NOMO-1 (cell line): ENCODE measurements around the gene CYB5R3.
A peak's percentile ranks its signal among the peaks of the same experiment; 100 is the strongest.

Experiments used
- DNase-seq, 2 experiments: peaks; one replicate each; lab custom pipeline; 2025; ENCODE audit not compliant: unreplicated experiment in 2 of 2; lab: John Stamatoyannopoulos, UW

Gene CYB5R3

GRCh38 chr22:42646569-42647525, 2.3 kb downstream of the CYB5R3 start:
- no peak for DNase-seq

DNA sequence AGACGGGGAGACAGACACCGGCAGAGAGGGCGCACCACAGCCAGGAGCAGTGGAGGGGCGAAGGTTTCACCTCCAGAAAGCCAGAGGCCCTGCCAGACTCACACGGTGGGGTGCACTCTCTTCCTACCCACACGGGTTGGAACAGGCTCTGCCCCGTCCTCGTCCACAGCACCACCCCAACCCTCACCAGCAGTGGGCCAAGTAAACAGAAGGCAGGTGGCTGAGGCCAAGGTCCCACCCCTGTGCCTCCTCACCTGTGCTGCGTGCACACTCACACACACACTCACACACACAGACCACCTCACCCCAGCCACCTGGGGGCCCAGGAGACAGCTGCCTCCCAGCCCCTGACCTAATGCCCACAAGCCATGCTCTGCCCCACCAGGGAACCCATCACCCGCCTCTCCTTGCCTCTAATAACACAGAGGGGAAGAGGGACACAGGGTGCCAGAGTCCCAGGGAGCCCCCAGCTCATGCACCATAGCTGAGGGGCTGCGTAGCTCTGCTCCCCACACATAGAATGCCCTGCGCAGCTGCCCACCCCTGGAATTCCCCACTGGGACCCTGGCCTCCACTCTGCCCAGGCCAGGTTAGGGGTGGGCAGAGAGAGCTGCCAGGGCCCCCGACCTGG, 3.1 kb downstream of the CYB5R3 start:
- DNase-seq = no peak

DNA sequence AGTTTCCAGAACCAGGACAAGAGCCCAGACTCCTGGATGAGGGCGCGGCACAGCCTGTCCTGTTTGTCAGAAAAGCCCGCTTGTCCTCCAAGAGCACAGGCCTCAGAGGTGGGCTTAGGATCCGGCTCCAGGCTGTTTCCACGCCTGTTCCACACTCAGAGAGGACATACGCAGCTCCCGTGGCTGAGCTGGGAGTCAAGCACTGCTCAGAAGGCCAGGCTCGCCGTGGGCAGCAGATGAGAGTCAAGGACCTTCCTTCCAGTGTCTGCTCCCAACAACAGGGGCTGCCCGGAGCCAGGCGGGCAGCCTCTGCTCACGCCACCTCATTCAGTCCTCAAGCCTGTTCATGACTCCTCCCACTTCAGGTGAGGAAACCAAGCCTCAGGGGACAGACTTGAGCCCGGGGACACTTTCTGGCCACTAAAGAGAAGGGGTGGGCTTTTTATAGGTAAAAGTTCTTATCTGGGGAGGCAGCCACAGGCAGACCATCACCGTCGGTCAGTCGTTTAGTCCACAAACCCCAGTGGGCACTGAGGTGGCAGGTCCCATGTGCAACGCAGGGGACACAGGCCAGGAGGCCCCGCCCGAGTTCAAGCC, 3.8 kb downstream of the CYB5R3 start:
- DNase-seq = no peak

GRCh38 chr22:42644422-42645340, 4.5 kb downstream of the CYB5R3 start:
- DNase-seq = no peak

GRCh38 chr22:42643634-42644421, 5.4 kb downstream of the CYB5R3 start:
- no peak for DNase-seq

DNA sequence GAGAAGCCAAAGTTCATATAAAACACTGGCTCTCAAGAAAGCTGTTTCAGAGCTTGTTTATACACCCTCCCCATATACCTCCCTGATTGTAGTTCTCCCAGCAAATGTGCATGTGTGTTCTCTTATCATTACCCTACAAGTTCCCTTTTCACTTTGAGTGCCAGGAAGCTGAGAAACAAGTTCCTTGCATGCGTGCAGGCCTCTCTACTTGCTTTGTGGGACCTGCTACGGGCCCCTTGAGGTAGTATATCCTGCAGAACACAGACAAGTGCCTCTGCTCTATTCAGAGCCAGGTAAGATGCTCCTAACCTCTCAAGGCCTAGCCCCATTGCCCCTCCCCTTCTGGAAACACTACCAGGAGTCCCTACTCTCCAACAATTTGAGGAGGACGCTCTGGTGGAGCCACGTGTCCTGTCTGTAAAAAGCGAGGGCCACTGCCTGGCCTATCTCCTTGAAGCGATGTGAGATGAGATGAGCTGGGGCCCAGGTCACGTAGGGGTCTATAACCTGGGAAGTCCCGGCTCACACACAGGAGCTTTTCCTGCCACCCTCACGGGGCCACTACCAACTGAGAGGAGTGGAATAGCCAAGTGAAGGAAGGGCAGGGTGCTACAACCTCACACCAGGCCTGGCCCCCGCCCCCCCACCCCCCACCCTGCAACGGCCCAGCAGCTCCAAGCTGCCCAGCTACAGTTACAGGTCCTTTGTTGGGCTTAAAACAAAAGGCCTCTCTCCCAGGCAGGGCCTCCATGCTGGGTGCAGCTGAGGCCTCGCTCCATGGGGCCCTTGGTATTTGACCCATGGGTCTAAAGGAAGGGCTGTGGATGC, 6.2 kb downstream of the CYB5R3 start:
- DNase-seq = peak; percentile 55

DNA sequence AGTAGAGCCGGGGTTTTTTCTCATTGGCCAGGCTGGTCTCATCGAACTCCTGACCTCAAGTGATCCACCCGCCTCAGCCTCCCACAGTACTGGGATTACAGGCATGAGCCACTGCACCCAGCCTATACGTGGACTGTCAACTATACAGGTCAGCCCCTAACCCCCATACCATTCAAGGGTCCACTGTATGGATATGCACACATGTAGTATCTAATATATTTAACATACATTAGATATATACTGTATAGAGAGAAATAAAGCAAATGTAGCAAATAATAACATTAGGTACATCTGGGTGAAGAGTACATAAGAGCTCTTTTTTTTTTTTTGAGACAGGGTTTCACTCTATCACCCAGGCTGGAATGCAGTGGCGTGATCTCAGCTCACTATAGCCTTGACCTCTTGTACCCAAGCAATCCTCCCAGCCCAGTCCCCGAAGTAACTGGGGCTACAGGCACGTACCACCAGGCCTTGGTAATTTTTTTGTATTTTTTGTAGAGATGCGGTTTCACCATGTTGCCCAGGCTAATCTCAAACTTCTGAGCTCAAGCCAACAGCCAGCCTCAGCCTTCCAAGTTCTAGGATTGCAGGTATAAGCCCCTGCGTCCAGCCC, 7.3 kb downstream of the CYB5R3 start:
- DNase-seq = no peak

DNA sequence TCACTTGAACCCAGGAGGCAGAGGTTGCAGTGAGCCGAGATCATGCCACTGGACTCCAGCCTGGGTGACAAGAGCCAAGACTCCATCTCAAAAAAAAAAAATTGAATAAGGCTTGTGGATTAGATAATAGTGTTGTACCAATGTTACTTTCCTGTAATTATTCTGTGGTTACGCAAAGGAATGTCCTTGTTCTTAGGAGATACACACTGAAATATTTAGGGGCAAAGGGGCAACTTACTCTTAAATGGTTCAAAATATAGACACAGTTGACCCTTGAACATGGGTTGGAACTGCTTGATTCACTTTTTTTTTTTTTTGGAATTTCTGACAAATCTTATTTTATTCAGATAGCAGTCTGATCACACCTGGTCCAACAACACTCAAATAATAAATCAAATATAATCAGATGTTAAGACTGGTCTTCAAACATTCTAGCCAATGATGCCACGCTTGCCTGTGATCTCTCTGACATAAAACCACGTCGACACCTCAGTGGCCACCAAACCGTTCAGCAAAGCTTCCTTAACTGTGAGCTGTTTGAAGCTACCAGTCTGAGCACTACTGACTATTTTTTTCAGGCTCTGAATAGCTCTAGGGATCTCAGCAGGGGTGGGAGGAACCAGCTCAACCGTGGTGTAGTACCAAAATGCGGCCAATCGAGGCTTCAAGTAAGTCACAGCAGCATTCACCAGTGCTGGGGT, 9.5 kb downstream of the CYB5R3 start:
- no peak for DNase-seq

DNA sequence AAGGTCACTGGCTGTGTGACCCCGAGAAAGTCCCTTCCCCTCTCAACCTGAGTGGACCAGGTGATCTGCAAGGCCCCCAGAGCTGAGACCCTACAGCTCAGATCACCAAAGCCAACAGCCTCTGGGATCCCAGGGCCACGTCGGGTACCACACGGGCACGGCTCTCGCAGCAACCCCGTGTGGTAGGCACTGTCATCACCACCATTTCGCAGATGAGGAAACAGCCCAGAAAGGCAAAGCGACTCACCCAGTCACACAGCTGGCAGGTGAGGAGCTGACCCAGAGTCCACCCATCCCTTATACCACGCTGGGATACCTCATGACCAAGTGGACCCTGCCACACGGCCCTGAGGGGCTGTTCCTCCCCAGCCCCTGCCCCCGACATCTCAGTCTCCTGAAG, 11.6 kb downstream of the CYB5R3 start:
- no peak for DNase-seq

DNA sequence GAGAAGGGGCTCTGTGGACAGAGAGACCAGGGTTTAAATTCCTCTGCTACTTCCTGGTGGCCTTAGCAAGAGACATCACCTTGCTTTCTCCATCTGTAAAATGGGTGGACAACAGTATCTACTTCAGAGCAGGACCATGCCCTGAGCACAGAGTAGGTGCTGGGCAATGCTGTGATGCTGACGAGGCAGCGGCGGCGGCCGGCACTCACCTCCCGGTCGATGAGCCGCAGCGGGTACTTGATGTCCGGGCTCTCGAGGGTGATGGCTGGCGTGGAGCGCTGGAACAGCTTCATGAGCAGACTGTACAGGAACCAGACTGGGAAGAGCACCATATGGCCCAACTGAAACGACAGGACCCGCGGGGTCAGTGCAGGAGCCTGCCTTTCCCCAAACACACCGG, 12.7 kb downstream of the CYB5R3 start:
- no peak for DNase-seq

- DNase-seq = no peak
Observed at GRCh38 chr22:42635531-42635930, 13.7 kb downstream of the CYB5R3 start.

DNA sequence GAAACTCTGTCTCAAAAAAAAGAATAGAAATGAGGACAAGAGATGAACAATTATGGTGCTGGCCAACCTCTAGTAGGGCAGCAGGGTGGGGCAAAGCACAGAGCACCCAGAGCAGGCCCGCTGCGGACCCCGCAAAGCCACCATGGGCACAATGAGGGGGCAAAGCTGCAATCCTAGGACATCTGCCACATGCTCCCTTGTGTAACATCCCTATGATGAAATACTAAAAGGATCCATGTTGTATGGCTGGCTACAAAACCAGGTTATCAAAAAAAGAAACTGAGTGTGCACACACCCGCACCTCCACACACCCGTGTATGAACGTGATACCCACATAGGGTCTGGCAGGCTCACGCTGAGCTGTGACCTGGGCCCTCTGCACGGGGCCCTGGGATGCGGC, 16.2 kb downstream of the CYB5R3 start:
- DNase-seq = no peak

GRCh38 chr22:42632096-42632495, 17.1 kb downstream of the CYB5R3 start:
- no peak for DNase-seq

- DNase-seq = no peak
Observed at GRCh38 chr22:42630901-42631602, 18.1 kb downstream of the CYB5R3 start.

GRCh38 chr22:42630211-42630610, 19.0 kb downstream of the CYB5R3 start:
- DNase-seq = no peak

- no peak for DNase-seq
Observed at GRCh38 chr22:42627981-42628380, 21.2 kb downstream of the CYB5R3 start.

- DNase-seq = no peak
Observed at GRCh38 chr22:42626951-42627625, 22.1 kb downstream of the CYB5R3 start.
